GM21528 (cell line): ENCODE measurements around the gene CD99.

Experiments used
- ATAC-seq: cut with Tn5 transposase; IDR thresholded peaks from one replicate; pipeline ENCODE4 v1.9.1; 2021; ENCODE audit warnings: mild to moderate bottlenecking, moderate library complexity; ENCODE audit not compliant: unreplicated experiment, low FRiP score

CD99 gene

GRCh38 chrX:2697306-2697705 is 6.2 kb downstream of the CD99 start:
- peak; percentile 8 for ATAC-seq

DNA sequence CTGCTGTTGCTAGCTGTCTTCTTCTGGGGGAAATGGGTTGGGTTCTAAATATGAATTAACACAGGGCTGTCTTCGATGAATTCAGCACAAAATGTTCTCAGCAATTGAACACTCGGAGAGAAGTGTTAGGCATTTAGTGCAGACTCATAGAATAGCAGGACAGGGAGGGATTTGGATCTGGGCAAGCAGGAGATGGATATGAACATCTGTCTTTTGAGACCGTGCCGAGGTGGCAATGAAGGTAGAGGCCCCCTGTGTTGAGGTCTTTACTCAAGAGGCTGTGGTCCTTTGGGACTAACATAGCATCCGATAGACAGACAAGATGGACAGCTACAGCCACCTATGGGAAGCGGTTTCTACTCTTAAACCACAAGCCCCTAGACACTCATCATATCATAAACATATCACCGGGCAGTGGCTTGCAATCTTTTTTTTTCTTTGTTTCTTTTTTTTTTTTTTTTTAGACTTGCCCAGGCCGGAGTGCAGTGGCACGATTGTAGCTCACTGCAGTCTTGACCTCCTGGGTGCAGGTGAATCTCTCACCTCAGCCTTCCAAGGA is 6.7 kb downstream of the CD99 start:
- ATAC-seq, result no peak

GRCh38 chrX:2698604-2699003 is 7.5 kb downstream of the CD99 start:
- no peak for ATAC-seq

- ATAC-seq, result no peak
These were observed 8.9 kb downstream of the CD99 start for GRCh38 chrX:2699959-2700358.

DNA sequence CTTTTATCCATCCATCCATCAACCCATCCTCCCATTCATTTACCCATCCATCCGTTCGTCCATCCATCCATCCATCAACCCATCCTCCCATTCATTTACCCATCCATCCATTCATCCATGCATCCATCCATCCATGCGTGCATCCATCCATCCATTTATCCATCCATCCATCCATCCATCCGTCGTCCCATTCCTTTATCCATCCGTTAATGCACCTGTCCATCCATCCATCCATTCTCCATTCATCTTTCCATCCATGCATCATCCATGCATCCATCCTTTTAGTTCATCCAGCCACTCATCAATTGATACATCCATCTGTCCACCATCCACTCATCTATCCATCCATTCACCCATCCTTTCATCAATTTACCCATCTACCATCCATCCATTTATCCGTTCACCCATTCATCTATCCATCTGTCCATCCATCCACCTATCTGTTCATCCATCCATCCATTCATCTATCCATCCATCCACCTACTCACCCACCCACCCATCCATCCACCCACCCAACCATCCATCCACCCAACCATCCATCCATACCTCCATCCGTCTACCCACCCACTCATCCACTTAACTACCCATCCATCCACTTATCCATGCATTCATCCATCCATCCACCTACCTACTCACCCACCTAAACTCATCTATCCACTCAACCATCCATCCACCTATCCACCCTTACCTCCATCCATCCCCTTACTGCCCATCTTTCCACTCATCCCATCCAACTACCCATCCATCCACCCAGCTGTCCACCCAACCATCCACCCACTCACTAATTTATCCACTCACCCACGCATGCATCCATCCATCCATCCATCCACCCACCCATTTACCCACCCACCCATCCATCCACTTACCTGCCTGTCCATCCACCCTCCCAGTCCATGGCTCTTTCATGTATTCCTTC is 9.6 kb downstream of the CD99 start:
- ATAC-seq, result no peak

DNA sequence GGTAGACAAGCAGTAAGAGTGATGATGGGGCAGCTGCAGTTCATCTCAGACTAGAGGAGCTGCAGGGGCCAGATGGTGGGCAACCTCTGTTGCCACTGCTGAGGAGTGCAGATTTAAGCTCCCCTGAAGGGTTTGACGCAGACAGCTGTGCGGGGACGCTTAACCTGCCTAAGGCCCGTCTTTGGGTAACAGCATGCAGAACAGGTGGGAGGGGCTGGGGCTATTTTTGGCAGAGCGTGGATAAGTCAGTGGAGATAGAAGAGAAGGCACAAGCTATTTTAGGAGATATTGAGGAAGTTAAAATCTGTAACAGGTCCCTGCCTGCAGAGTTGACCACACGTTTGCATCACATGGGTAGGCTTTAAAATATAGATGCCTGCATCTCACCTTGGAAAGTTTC is 10.5 kb downstream of the CD99 start:
- no peak for ATAC-seq

DNA sequence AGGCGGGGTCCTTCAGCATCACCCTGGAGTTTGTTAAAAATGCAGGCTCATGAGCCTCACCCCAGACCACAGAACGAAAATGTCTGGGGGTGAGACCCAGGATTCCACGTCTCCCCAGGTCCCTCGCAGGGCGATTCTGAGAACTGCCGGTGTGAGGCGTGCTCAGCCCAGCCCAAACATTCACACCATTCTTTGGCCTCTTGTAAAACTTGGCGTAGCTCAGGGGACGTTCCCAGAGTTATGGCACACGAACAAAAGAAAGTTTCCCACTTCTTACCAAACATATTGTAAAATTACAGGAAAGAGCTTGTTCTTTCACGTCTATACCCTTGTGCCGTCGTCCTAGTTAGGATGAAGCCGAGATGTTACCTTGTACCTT is 12.9 kb downstream of the CD99 start:
- ATAC-seq, result no peak

DNA sequence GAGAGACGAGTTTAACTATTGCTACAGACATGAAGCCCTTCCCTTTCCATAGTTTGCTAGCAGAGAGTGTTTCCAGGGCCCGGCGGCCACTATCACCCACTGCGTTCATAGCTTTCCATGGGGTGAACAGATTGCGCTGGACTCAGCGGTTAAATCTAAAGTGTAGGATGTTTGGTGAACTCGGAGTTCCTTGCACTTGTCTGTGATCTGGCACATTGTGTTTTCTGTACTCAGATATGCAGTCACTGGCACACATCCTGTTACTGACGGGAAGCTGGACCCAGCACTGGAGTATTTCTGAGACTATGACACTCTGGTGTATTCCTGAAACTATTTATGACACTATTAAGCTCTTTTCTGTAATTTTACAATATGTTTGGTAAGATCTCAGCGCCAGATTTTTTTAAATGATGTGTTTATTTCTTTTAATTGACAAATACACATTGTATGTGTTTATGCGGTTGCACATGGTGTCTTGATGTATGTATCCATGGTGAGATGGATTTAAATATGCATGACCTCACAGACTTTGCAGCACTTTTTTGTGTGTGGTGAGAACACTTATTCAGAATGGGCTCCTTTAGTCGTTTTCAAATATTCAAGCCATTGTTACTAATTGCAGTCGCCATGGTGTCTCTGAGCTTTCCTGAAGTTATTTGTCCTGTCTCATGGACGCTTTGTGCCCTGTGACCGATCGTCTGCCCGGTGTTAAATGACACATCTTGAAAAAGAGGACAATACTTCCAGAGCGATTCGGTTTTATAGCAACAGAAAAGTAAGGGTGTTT is 14.1 kb downstream of the CD99 start:
- no peak for ATAC-seq

GRCh38 chrX:2707334-2707760 is 16.3 kb downstream of the CD99 start:
- peak; percentile 90 for ATAC-seq

DNA sequence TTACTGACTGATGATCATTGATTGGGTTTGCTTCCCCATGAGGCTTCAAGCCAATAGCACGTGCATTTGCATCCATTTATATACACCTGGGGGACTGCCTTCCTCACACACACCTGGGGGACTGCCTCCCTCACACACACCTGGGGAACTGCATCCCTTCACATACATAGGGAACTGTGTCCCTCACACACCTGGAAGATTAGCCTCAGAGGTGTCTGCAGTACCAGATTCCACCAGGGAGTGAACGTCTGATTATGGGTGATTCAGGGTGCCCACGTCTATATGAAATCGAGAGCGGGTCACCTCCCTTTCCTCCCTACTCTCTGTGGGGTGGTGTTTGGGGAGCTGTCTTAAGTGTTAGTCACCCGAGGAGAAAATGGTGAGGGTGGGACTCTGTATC is 16.9 kb downstream of the CD99 start:
- ATAC-seq, result no peak

DNA sequence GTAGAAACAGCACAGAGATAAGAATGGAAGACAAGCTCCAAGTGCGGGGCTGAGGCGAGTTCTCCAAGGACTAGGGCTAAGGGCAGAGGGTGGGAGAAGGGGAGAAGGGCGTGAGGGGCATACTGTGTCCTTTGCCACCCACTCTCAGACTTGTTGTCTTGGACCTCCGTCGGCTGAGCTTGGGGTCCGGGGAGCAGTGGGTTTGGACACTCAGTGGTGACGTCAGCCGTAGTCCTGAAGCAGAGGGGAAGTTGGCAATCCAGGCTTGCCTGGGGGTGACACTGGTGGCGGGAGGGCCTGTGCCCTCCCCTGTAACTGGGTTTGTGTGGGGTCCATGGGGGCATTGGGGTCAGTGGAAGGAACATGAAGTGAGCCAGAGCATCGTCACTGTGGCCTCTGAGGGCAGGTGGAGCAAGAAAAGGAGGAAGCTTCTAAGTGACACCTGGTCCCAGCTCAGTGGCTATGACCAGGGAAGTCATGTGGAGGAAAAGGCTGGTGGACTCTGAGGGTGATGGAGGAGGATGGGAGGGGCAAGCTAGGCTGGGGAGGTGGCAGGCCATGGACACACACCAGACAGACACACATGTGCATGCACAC is 17.6 kb downstream of the CD99 start:
- no peak for ATAC-seq

DNA sequence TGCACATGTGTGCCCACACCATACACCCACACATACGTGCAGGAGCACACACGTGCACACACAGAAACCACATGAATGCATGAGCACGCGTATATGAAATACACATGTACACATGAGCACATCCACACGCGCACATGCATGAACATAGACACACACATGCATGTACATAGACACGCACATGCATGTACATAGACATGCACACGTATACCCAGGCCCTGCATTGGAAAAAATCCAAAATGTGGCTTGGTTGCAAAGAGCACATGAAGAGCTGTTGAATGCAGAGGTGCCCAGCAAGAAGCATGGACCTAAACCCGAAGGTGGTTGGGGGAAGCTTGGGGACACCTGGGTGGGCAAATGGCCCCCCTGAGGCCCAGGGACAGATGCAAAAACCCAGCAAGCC is 18.5 kb downstream of the CD99 start:
- ATAC-seq, result no peak

DNA sequence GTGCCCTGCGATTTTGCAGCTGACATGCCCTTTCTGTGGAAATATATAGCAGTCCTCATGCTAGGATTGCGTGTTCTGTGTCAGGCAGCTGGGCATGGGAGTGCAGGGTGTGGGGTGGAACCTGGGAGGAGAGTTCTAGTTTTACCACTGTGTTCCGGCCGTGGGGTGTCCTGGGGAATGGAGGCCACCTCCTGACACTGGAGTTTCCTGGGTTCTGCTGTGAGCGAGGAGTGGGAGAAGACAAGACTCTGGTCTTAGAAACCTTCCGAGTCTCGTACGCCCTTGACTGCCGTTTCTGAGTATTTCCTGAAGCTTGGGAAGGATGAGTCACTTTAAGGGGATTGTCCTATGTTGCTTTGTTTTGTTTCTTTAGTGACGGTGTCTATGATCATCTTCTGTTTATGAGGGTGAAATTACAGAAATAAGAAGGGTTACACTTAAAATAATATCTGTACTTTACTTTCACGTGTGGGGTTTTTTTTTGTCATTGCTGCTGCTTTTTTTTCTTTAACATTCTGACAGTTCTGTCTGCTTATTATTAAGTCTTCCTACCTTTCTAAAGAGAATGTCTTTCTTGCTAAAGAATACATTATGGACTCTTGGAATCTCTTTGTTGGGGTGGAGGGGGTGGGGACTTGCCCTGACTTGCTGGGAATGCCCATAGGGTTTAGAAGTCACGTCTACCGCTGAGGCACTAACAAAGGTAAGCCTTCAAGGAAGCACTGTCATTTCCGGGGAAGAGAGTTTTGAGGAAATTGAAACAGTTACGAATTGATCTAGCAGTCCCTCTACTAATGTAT is 19.1 kb downstream of the CD99 start:
- no peak for ATAC-seq

GRCh38 chrX:2711441-2711840 is 20.3 kb downstream of the CD99 start:
- no peak for ATAC-seq

DNA sequence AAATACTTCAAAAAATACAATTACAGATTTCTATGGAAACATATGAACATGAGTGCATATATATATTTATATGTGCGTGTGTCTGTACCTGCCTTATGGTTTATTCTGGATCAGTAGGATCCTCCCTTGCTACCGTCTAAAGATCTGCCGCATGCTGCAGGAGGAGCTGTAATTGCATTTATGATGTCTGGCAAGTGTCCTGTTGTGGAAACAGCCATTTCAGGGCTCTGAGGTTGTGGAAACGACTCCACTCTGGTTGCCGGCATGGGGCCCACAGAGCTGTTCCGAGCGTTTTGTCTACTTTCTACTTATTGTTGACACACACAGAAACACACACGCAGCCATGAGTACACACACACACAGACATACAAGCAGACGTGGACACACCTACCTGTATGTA is 21.3 kb downstream of the CD99 start:
- ATAC-seq, result no peak

- no peak for ATAC-seq
These were observed 22.1 kb downstream of the CD99 start for GRCh38 chrX:2712890-2713840.

- no peak for ATAC-seq
These were observed 23.5 kb downstream of the CD99 start for GRCh38 chrX:2714551-2714950.

DNA sequence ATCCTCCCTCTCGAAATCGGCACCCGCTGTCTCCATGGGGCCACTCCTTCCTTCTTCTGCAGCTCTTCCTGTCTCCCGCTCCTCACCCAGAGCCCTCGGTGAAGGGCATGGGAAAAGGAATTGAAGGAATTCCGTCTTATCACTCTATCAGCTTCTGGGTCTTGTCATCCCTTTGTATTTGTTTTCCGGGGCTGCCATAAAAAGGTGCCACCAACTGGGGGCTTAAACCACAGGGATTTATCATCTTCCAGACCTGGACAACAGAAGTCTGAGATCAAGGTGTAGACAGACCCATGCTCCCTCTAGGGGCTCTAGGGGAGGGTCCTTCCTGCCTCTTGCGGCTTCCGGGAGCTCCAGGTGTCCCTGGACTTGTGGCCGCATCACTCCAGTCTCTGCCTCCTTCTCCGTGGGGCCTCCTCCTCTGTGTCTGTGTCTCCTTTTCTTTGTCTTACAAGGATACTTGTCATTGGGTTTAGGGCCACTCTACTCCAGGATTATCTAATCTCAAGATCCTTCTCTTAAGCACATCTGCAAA is 24.0 kb downstream of the CD99 start:
- ATAC-seq, result no peak

DNA sequence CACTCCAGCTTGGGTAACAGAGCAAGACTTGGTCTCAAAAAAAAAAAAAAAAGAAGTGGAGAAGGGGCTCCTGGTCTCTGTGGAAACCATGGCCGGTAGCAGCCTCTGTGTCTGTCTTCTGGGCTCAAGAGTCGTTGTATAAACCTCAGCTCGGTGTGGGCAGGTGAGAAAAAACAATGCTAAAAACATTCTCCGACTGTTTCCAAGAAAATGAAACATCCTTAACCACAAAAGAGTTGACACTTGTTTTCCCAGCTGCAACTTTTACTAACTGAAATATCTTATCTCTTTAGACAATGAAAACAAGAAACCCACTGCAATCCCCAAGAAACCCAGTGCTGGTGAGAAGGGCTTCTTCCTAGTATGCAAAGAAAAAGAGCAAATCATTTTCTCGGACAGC is 26.2 kb downstream of the CD99 start:
- no peak for ATAC-seq
